Stimulated activated CD4-positive, alpha-beta T cell treated with anti-CD3 and anti-CD28 coated beads, Interleukin-15, amount 100 ng/mL, for 24 hours (primary cell): ENCODE measurements around the gene PSG4.
"Not testable (repeated sequence)": the region's sequence is repeated elsewhere in the genome, so short reads cannot be mapped to it uniquely, and the experiment has no call there.

Experiments
- DNase-seq: peaks from one replicate; pipeline ENCODE4 v3.0.0-alpha.2; 2020

The PSG4 gene

GRCh38 chr19:43197666-43198397 lies 7.6 kb downstream of the PSG4 start:
- DNase-seq, result not testable (repeated sequence)

- not testable (repeated sequence) for DNase-seq
These were observed 11.0 kb downstream of the PSG4 start for GRCh38 chr19:43194397-43194796.

- DNase-seq, result not testable (repeated sequence)
These were observed 12.9 kb downstream of the PSG4 start for GRCh38 chr19:43192381-43193155.

- DNase-seq, result not testable (repeated sequence)
These were observed 17.3 kb downstream of the PSG4 start for GRCh38 chr19:43188092-43188491.

GRCh38 chr19:43186311-43186935 lies 19.0 kb downstream of the PSG4 start, which contains the start of gene PSG5:
TSS of gene PSG5 (minus strand) at chr19:43186536. CDS start at chr19:43186405, 131 bp downstream.
- not testable (repeated sequence) for DNase-seq

GRCh38 chr19:43181869-43182771 lies 23.3 kb downstream of the PSG4 start:
- DNase-seq, result not testable (repeated sequence)

GRCh38 chr19:43179569-43180147 lies 25.8 kb downstream of the PSG4 start:
- DNase-seq, result peak; percentile 27

- not testable (repeated sequence) for DNase-seq
These were observed 26.9 kb downstream of the PSG4 start for GRCh38 chr19:43178577-43178976.

- DNase-seq, result not testable (repeated sequence)
These were observed 39.5 kb downstream of the PSG4 start for GRCh38 chr19:43165906-43166305.

GRCh38 chr19:43163135-43163534 lies 42.3 kb downstream of the PSG4 start:
- not testable (repeated sequence) for DNase-seq

- not testable (repeated sequence) for DNase-seq
These were observed 43.2 kb downstream of the PSG4 start for GRCh38 chr19:43162261-43162660.

- DNase-seq, result no peak
These were observed 53.2 kb downstream of the PSG4 start for GRCh38 chr19:43152214-43152613.

GRCh38 chr19:43149788-43150187 lies 55.6 kb downstream of the PSG4 start:
- not testable (repeated sequence) for DNase-seq

- DNase-seq, result no peak
These were observed 57.2 kb downstream of the PSG4 start for GRCh38 chr19:43148233-43148632.
